ENCODE data around the gene PPP4R3A.

- TF ChIP-seq CTCF (IDR thresholded peaks at IDR 0.05) (no peak), POLR2A (IDR thresholded peaks at IDR 0.05) (no peak), POLR2AphosphoS5 (IDR thresholded peaks at IDR 0.05) (no peak)
These were observed 38.0 kb upstream of the PPP4R3A start for GRCh38 chr14:91548108-91548507.
